Fibroblast of peridontal ligament (primary cell): ENCODE measurements around the gene USP25.

Source experiments
- DNase-seq: peaks from one replicate; pipeline ENCODE4 v3.0.0-alpha.2; 2010; ENCODE audit errors: extremely low read depth

USP25 gene

DNA sequence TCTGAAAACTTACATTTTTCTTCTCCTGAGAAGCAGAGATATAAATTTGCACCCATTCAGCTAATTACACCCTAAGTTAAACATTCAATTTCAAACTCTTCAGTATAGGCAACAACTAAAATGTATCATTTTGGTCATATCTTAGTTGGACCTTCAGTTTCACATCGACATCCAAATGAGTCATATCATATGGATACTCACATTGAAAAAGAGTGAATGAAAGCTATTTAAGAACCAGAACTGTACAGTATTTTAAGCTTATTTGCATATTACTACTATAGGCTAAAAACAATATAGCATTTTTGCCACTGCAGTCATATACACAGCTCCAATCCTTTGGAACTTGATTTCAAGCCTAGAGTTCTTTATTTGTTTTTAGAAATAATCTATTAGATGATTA, 33.6 kb downstream of the USP25 start:
- no peak for DNase-seq

- DNase-seq, result no peak
Observed at GRCh38 chr21:15764878-15765277, 35.1 kb downstream of the USP25 start.

- DNase-seq, result no peak
Observed at GRCh38 chr21:15766952-15767603, 37.3 kb downstream of the USP25 start.

DNA sequence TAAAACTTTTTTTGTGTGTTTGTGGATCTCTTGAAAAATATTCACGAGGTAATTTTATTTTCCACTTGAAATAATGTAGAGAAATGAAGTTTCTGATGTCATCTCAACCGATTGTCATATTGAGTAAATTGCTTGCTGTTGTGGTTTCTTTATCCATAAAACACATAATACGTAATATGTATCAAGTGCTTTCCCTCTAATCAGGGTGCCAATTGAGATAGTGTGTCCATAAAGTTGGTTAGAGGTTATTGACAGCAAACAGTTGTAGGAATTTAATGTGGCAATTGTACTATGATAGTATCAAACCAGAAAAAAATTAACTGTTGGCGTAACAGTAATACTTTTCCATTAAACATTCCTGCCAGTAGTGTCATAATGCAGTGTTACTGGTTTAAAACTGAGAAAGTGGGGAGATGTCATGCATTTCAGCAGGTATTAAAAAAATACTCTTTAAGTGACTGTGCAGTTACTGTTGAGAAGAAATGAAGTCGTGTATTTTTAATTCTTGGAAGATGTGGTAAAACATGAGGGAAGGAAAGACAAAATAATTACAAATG, 38.3 kb downstream of the USP25 start:
- no peak for DNase-seq

GRCh38 chr21:15768853-15769252, 39.1 kb downstream of the USP25 start:
- DNase-seq, result no peak

DNA sequence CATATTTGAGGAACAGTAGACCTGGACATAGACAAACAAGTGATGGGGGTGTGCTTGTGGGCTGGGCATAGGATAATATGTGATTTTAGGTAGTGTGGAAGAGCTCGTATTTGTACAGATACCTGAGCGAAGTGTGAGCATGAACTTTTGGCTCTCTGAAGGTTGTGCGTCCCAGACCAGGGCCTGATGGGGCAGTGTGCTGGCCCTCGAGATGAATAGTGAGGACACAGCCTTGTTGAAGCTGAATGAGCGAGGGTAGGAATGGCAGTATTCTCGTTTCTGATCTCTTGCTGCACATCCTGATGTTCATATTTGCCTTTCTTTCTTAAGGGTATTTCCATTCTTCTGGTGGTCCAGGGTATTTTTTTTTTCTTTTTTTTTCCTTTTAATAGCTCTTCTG, 41.5 kb downstream of the USP25 start:
- no peak for DNase-seq

- DNase-seq, result no peak
Observed at GRCh38 chr21:15772654-15773053, 42.9 kb downstream of the USP25 start.

- peak; percentile 52 for DNase-seq
Observed at GRCh38 chr21:15774590-15774989, 44.8 kb downstream of the USP25 start.

- DNase-seq, result no peak
Observed at GRCh38 chr21:15775291-15775690, 45.5 kb downstream of the USP25 start.

DNA sequence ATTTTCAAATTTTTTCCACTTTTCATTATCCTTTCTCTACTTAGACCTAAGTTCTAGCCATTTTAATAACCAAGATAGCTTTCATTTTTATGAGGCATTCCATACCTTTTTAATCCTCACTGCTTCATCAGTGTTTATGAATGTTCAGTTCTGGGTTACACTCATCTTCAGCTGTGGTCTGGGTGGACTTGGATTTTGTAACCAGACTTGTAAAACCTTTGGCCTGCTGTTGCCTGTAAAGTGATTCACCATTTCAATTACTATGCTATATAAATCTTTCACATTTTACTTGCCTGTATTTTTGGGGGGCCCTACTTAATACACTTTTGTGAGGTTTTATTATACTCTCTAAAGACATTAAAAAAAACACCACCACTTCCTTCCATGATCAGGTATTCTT, 46.2 kb downstream of the USP25 start:
- peak; percentile 82 for DNase-seq

GRCh38 chr21:15776818-15777217, 47.0 kb downstream of the USP25 start:
- no peak for DNase-seq

GRCh38 chr21:15781986-15782385, 52.2 kb downstream of the USP25 start:
- no peak for DNase-seq

DNA sequence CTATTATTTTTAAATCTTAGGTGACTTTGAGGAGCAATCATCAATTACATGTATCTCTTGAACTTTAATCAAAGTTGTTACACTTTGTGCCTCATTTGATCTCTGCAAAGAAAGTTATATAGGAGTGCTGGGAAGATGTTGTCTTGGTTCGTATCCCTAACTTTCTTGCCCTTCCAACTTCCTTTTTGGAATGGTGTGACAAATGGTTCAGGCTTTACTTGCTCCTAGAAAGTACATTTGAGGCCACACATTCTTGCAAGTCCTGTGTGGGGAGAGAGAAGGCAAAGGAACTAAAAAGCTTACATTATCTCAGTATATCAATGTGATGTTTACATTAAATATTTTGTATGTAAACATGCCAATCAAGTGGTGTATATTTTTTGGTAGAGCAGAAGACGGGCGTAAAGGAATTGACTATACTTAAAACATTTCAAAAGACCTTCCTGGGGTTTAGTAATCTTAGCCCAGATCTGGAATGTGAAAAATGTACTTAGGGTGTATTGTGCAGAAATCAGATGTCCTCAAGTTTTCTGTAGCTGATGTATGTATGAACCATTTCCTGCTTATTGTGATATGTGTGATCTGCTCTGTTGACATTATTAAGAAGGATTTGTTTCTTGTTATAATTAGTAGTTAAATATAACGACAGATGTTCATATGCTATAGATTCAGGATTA, 59.2 kb downstream of the USP25 start:
- peak; percentile 48 for DNase-seq

- DNase-seq, result no peak
Observed at GRCh38 chr21:15793109-15793508, 63.3 kb downstream of the USP25 start.

DNA sequence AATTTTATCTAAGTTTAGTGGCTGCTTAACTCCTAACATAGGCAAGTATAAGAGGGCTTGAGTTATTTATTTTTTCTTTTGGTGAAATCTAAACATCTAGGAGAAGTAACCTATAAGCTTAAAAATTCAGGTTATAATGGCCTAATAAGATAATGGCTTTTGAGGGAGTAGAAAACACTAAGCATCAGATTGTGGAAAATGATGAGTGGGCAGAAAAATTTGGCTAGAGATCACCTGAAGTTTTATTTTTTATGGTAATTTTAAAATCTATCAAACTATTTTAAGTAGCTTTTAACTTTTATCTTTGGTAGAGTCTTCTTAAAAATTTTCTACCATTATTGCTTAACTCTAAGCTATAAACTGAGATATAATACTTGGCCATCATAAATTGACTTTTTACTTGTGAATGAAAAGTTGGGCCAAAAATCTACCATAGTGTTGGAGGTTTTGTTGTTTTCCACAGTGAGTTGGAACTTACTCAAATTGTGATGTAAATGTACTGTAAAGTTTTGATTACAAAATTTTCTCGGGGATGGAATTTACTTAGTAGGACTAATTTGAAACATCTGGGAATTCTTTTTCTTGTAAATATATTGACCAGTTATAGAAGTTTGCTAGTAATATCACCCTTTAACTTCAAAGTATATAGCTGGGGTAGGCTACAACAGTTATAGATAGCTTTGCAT, 63.9 kb downstream of the USP25 start:
- DNase-seq, result peak; percentile 72

DNA sequence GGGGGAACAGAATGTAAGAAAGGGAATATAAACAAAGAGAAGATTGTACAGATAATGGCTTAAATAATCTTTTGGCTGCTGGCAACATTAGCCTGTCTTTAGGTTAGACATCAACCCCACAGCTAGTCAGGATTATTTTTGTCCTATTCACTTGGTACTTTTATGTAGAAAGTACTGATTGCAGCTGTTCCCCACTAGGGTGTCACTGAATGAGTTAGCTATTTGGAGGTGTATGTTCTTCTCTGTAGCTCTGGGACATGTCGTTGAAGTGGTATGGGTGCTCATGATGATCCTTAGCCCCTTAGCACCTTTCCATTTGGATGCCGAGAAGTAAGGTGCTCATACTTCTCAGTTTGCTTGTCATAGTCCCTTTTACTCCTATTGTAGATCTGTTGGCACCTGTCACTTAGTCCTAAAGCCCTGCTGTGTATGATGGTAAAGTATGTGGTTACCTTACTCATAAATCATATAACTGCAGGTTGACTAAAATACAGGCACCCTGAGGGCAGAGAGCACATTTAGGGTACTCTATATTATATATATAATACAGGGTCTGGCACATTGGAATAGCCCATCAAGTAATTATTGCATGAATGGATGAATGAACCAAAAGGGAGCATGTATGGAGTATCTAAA, 64.6 kb downstream of the USP25 start:
- DNase-seq, result no peak

DNA sequence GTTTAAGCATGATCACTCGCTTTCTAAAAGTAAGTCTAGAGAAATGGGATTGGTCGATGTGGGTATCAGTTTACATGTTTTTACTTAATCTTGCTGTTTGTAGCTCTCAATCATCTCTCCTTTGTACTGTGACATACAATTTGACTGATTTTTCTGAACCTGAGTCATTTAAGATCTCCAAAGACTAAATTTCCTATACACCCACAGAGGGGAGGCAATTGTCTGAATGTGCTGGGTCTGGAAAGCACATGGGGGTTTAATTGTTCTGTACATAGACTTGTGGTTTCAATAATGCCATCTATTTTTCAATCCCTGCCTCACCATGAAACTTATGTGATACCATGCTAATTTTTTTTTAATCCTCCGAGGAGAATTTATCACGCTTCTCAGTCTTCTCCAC, 65.8 kb downstream of the USP25 start:
- no peak for DNase-seq

GRCh38 chr21:15797577-15798363, 68.0 kb downstream of the USP25 start:
- no peak for DNase-seq

DNA sequence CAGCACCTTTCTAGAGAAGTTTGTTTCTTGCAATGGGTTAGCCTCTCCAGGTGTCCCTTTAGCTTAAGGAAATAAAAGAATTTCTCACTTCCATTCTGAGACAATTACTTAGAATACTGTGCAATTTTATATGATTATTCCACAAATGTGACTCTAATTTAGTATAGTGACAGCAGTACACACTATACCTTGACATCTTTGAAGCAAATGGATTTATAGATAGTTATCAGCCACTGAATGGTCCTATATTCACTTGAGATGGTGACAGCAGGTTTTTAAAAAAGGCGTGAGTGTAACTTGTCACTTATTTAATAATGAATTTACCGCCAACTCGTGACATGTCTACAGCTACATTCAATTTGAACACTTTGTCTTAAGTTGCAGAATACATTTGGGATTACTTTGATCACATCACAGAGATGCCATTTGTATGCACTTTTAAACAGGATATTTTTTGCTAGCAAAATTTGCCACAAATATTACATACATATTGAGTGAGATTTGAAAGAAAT, 71.6 kb downstream of the USP25 start:
- no peak for DNase-seq

DNA sequence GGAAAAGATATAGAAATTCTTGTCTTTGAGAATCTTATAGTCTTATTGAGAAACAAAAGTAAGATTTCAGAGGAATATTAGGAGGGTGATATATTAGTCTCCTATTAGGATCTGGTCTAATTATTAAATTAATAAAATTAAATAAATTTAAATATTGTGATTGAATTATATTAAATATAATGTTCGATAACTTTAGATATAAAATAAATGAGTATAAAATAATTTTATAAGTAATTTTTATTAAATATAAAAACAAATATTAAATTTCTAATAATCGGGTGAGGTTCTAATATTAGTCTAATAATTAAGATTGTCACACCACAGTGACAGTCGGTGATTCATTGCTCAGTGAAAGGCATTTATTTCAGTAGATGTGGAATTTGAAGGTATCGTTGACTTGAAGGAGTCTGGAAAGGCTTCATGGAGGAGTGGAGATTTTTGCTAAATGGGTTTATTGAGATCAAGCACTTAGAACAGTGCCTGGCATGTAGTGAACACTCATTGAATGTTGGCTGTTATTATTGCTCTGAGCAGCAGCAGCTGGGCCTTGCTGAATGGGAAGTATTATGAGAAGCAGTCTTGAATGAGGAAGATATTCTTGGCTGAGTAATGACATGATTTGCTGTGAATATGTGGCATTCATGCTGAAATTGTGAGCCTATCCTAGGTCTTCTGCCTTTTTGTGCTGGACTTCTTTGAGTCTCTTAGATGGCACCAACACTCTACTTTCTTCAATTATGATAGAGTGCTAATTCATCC, 74.6 kb downstream of the USP25 start:
- no peak for DNase-seq

GRCh38 chr21:15809065-15809464, 79.3 kb downstream of the USP25 start:
- no peak for DNase-seq
